GM12878 (cell line): ENCODE data around the gene SIX5. TPM values are rescaled to one million over a fixed set of nuclear protein-coding genes. Genes with fewer than 3 reads are reported as not detected.

Experiments
- ATF2 ChIP-seq: IDR thresholded peaks from 2 replicates; pipeline ENCODE4 v1.6.1; 2012; ENCODE audit warnings: low read length, inconsistent platforms
- ATF3 ChIP-seq: IDR thresholded peaks from 2 replicates; pipeline ENCODE4 v1.6.1; 2011; ENCODE audit warnings: low read depth, mild to moderate bottlenecking, low read length, moderate library complexity, borderline replicate concordance; ENCODE audit errors: extremely low read depth
- BCL11A ChIP-seq: IDR thresholded peaks from 2 replicates; pipeline ENCODE4 v1.6.1; 2011; ENCODE audit warnings: low read depth, low read length
- CREB1 ChIP-seq: IDR thresholded peaks from 2 replicates; pipeline ENCODE4 v1.6.1; 2012; ENCODE audit warnings: low read depth, mild to moderate bottlenecking, inconsistent platforms
- EP300 ChIP-seq, 2 experiments: fragments of 150-350 bp in 1 of 2; IDR thresholded peaks; 2 replicates each; pipeline ENCODE4 v1.6.1; 2011 to 2012; ENCODE audit warnings: low read depth in 2 of 2, low read length in 2 of 2, borderline replicate concordance in 1 of 2, improper control_type of control experiment in 1 of 2, inconsistent platforms in 1 of 2; ENCODE audit not compliant: control insufficient read depth in 1 of 2
- GABPA ChIP-seq: IDR thresholded peaks from 2 replicates; pipeline ENCODE4 v1.6.1; 2014; ENCODE audit warnings: antibody characterized with exemption, low read depth, mild to moderate bottlenecking, inconsistent platforms
- HDGF ChIP-seq: fragments of 450-650 bp; IDR thresholded peaks from 2 replicates; pipeline ENCODE4 v1.6.1; 2016; ENCODE audit warnings: antibody characterized with exemption
- MAX ChIP-seq: IDR thresholded peaks from 2 replicates; pipeline ENCODE4 v1.6.1; 2012; ENCODE audit warnings: low read depth, low read length, improper control_type of control experiment
- NBN ChIP-seq: fragments of 450-650 bp; IDR thresholded peaks from 2 replicates; pipeline ENCODE4 v1.6.1; 2016
- NFXL1 ChIP-seq: fragments of 450-650 bp; IDR thresholded peaks from 2 replicates; pipeline ENCODE4 v1.6.1; 2017; ENCODE audit warnings: antibody characterized with exemption, mild to moderate bottlenecking, borderline replicate concordance
- NKRF ChIP-seq: fragments of 450-650 bp; conservative IDR thresholded peaks from 2 replicates; pipeline ENCODE4 v1.6.1; 2017; ENCODE audit warnings: mild to moderate bottlenecking, moderate library complexity
- NR2F1 ChIP-seq: fragments of 450-650 bp; conservative IDR thresholded peaks from 2 replicates; pipeline ENCODE4 v1.6.1; 2017; ENCODE audit warnings: mild to moderate bottlenecking
- PRDM15 ChIP-seq: fragments of 450-650 bp; formaldehyde crosslinking; IDR thresholded peaks from 2 replicates; pipeline ENCODE4 v1.4.0; 2020; ENCODE audit warnings: mild to moderate bottlenecking, moderate library complexity
- SREBF2 ChIP-seq: IDR thresholded peaks from 2 replicates; pipeline ENCODE4 v1.6.1; 2012; ENCODE audit warnings: mild to moderate bottlenecking, low read length
- SRF ChIP-seq, 2 experiments: IDR thresholded peaks; 2 replicates each; pipeline ENCODE4 v1.6.1; 2011; ENCODE audit warnings: low read depth in 2 of 2, low read length in 2 of 2, mild to moderate bottlenecking in 1 of 2, moderate library complexity in 1 of 2
- USF1 ChIP-seq: IDR thresholded peaks from 2 replicates; pipeline ENCODE4 v1.6.1; 2011; ENCODE audit warnings: borderline replicate concordance, low read depth, mild to moderate bottlenecking, moderate library complexity, mixed read lengths, low read length; ENCODE audit not compliant: insufficient read depth; ENCODE audit errors: extremely low read length
- YY1 ChIP-seq: IDR thresholded peaks from 2 replicates; pipeline ENCODE4 v1.6.1; 2011; ENCODE audit warnings: low read depth, mild to moderate bottlenecking, low read length
- ZNF217 ChIP-seq: fragments of 450-650 bp; IDR thresholded peaks from 2 replicates; pipeline ENCODE4 v1.6.1; 2017; ENCODE audit warnings: antibody characterized with exemption, mild to moderate bottlenecking
- polyA plus RNA-seq, 11 experiments: library from polyadenylated mRNA; depleted of rRNA in 4 of 11; unstranded in 6 of 11; stranded (reverse) in 5 of 11; fragments of >200 nt; fragmentation: Nextera tagmentation in 4 of 11; fragmentation: Illumina TruSeq in 1 of 11; extraction: Ambion mirVana in 4 of 11; extraction: Trizol in 1 of 11; gene quantifications; 1 replicate in 1 of 11; 2 replicates in 10 of 11; pipeline versions ENCODE4 v1.2.1 to v1.2.3, GENCODE V29; 2011 to 2016; ENCODE audit warnings: inconsistent platforms in 2 of 11, missing spikeins in 2 of 11, low read depth in 1 of 11
- total RNA-seq, 4 experiments: library from RNA; depleted of rRNA in 3 of 4; stranded (reverse); fragments of >200 nt in 3 of 4; fragmentation: Illumina TruSeq in 1 of 4; extraction: Trizol in 1 of 4; gene quantifications; 2 replicates each; pipeline versions ENCODE4 v1.2.1 to v1.2.3, GENCODE V29; 2013 to 2021

The SIX5 gene
- total and polyA plus RNA-seq, 10 of the 15 experiments (the other 5 are each of a cell fraction or from before 2014, with no cell fraction given) = 1.9 to 10.5 (median 3.0) TPM; not detected in 2

GRCh38 chr19:45768984-45769782 is at the start of gene SIX5 (continued):
- TF ChIP-seq NFXL1 (no peak), HDGF (peak; percentile 17; the same call in 1 of the 2 replicates), ATF3 (no peak), NKRF (peak; percentile 89), EP300 (IDR thresholded peaks at IDR 0.05; ENCODE audit: borderline replicate concordance in 1 of 2, control insufficient read depth in 1 of 2, low read depth in 2 of 2, low read length in 2 of 2) (no peak), SRF (IDR thresholded peaks at IDR 0.05; ENCODE audit: low read depth in 2 of 2, low read length in 2 of 2) (no peak), PRDM15 (CRISPR knock-in tag) (no peak), USF1 (no peak), MAX (no peak; the same call in none of the 2 replicates), SREBF2 (no peak), NBN (peak; percentile 65; the same call in 1 of the 2 replicates), CREB1 (no peak), NR2F1 (no peak; the same call in 1 of the 2 replicates), GABPA (no peak), ZNF217 (no peak), YY1 (peak; percentile 75), ATF2 (no peak), BCL11A (no peak)
